Transverse colon (tissue), 4 donors: ENCODE data around the gene KLHDC4.

ENCODE experiments used
- CTCF ChIP-seq, 5 experiments: fragments of 200-600 bp in 3 of 5; fragments of 450-650 bp in 2 of 5; sonication (generic) in 3 of 5; IDR thresholded peaks; 1 replicate in 2 of 5; 2 replicates in 3 of 5; pipeline ENCODE4 v1.5.1; 2016 to 2017; ENCODE audit warnings: antibody characterized with exemption in 5 of 5, inconsistent platforms in 3 of 5, mild to moderate bottlenecking in 2 of 5, moderate library complexity in 1 of 5
- POLR2AphosphoS5 ChIP-seq, 3 donors: sonication (generic); formaldehyde crosslinking; IDR thresholded peaks; one replicate each; pipeline ENCODE4 v1.6.1; 2016; ENCODE audit warnings: antibody characterized with exemption in 3 of 3

- TF ChIP-seq CTCF (IDR thresholded peaks at IDR 0.05) (no peak), POLR2AphosphoS5 (IDR thresholded peaks at IDR 0.05) (no peak)
These were observed 40.1 kb downstream of the KLHDC4 start for GRCh38 chr16:87725596-87726235.
